Measurements from ENCODE around the gene CCDC171. TPM values are rescaled to one million over a fixed set of nuclear protein-coding genes. Genes with fewer than 3 reads are reported as not detected.

Gene CCDC171
- total RNA-seq, 1 donor from 2014 or later: 1.2 TPM

DNA sequence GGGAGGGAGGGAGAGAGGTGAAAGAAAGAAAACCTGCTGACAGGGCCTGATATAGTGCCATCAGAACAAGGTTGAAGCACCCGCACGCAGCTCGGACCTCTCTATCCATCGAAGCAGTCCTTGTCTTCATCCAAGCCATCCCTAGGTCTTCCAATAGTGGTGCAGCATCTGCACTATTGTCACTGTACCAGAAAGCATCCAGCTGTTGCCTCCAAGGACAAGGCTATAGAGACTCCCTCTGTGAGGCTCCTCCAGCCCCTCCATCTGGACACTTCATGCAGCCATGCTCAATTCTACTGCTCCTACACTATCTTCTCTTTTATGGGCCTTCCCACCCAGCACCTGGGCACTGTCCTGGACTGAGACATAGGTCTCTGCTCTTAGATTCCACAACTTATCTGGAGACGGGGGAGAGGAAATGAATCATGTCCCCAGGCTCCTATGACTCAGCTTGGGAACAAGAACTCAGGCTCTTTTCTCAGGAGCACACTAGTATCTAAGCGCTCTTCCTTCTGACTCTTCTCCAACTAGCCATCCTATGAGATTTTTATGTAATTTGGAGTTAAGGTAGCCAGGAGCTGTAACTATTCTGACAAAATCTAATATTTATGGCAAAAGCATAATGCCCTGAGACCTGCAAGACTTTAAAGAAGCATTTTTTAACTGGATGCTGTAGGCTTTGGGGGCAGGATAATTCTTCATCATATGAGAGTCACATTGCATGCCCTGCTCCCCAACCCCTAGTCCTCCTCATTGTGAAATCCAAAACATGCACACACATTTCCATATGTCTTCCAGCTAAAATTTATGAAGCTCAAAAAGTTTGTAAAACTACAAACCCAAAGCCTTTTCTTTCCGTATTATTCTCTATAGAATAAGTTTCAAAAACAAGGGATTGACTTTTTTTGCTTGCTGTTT lies 446.8 kb downstream of the CCDC171 start:
- Mint-ChIP-seq H3K9me3 (ENCODE audit: unreplicated experiment) (peaks cover 6% of the 10 kb centered on the region), H3K27me3 (ENCODE audit: low read depth, unreplicated experiment) (no peaks in the 10 kb centered on the region), H3K36me3 (ENCODE audit: low read depth, unreplicated experiment) (no peaks in the 10 kb centered on the region), H3K4me1 (ENCODE audit: low read depth, unreplicated experiment) (peaks cover 25% of the 10 kb centered on the region), H3K4me3 (ENCODE audit: unreplicated experiment) (no peak overlapping the region), H3K27ac (ENCODE audit: unreplicated experiment) (peak overlapping the region; percentile 81)
- FAIRE-seq (peak; percentile 65), DNase-seq (ENCODE audit: low read depth) (peak; percentile 96)
- H3K9me3 ChIP-seq (ENCODE audit: insufficient read depth, low read depth, low read length): no peaks in the 10 kb centered on the region
- H3K9ac ChIP-seq (ENCODE audit: low read length): peak overlapping the region; percentile 56
- H3K4me2 ChIP-seq (ENCODE audit: low read length): peak overlapping the region; percentile 64
- H3K27ac ChIP-seq (ENCODE audit: low read depth, low read length): peak overlapping the region; percentile 88
- H4K20me1 ChIP-seq (ENCODE audit: insufficient read depth, low read length): no peaks in the 10 kb centered on the region
- no peaks in the 10 kb centered on the region for H3K27me3 ChIP-seq (ENCODE audit: insufficient read depth, low read length)
- H3K36me3 ChIP-seq (ENCODE audit: insufficient read depth, low read length): no peaks in the 10 kb centered on the region
- H3K79me2 ChIP-seq (ENCODE audit: insufficient read depth, low read length): no peaks in the 10 kb centered on the region
- H3K4me1 ChIP-seq (ENCODE audit: insufficient read depth, low read length): peaks cover 20% of the 10 kb centered on the region
- no peak overlapping the region for H2AFZ ChIP-seq (ENCODE audit: low read depth, low read length)
- no peak overlapping the region for H3K4me3 ChIP-seq (ENCODE audit: insufficient read depth, low read depth, low read length)
- TF ChIP-seq, protein P1, sequence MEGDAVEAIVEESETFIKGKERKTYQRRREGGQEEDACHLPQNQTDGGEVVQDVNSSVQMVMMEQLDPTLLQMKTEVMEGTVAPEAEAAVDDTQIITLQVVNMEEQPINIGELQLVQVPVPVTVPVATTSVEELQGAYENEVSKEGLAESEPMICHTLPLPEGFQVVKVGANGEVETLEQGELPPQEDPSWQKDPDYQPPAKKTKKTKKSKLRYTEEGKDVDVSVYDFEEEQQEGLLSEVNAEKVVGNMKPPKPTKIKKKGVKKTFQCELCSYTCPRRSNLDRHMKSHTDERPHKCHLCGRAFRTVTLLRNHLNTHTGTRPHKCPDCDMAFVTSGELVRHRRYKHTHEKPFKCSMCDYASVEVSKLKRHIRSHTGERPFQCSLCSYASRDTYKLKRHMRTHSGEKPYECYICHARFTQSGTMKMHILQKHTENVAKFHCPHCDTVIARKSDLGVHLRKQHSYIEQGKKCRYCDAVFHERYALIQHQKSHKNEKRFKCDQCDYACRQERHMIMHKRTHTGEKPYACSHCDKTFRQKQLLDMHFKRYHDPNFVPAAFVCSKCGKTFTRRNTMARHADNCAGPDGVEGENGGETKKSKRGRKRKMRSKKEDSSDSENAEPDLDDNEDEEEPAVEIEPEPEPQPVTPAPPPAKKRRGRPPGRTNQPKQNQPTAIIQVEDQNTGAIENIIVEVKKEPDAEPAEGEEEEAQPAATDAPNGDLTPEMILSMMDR (IDR thresholded peaks at IDR 0.05; ENCODE audit: insufficient read depth, low read depth, low read length): no peak
- TF ChIP-seq EZH2 (IDR thresholded peaks at IDR 0.05; ENCODE audit: insufficient read depth, low read length): no peak

DNA sequence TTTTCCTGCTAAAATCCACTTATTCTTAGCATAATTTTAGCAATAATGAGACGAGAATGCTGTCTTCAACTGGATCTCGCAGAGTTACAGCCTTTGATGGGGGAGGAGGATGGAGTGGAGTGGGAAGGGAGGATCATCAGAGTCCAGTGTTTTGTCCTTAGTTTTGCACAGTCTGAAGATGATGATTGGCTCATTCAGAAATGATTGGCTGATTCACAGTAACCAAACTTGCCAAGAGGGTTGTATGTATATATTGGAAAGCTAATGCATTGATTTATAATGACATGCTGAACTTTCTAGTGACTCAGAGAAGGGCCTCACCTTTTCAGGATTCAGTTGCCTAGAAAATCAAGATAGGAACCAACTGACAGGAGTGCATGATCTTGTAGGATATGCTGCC lies 448.0 kb downstream of the CCDC171 start:
- peak overlapping the region; percentile 81 for H3K27ac Mint-ChIP-seq (ENCODE audit: unreplicated experiment)
- TF ChIP-seq EZH2 (IDR thresholded peaks at IDR 0.05; ENCODE audit: insufficient read depth, low read length): no peak
- TF ChIP-seq, protein P1 (IDR thresholded peaks at IDR 0.05; ENCODE audit: insufficient read depth, low read depth, low read length): no peak
- no peaks in the 10 kb centered on the region for H4K20me1 ChIP-seq (ENCODE audit: insufficient read depth, low read length)
- peaks cover 25% of the 10 kb centered on the region for H3K4me1 Mint-ChIP-seq (ENCODE audit: low read depth, unreplicated experiment)
- no peaks in the 10 kb centered on the region for H3K36me3 ChIP-seq (ENCODE audit: insufficient read depth, low read length)
- peak; percentile 49 for FAIRE-seq
- H3K9me3 ChIP-seq (ENCODE audit: insufficient read depth, low read depth, low read length): no peaks in the 10 kb centered on the region
- H3K4me3 ChIP-seq (ENCODE audit: insufficient read depth, low read depth, low read length): no peak overlapping the region
- H3K79me2 ChIP-seq (ENCODE audit: insufficient read depth, low read length): no peaks in the 10 kb centered on the region
- no peaks in the 10 kb centered on the region for H3K27me3 ChIP-seq (ENCODE audit: insufficient read depth, low read length)
- H3K27ac ChIP-seq (ENCODE audit: low read depth, low read length): peak overlapping the region; percentile 88
- H3K27me3 Mint-ChIP-seq (ENCODE audit: low read depth, unreplicated experiment): no peaks in the 10 kb centered on the region
- H2AFZ ChIP-seq (ENCODE audit: low read depth, low read length): no peak overlapping the region
- no peak overlapping the region for H3K4me3 Mint-ChIP-seq (ENCODE audit: unreplicated experiment)
- H3K36me3 Mint-ChIP-seq (ENCODE audit: low read depth, unreplicated experiment): no peaks in the 10 kb centered on the region
- H3K4me2 ChIP-seq (ENCODE audit: low read length): no peak overlapping the region
- H3K9me3 Mint-ChIP-seq (ENCODE audit: unreplicated experiment): peaks cover 6% of the 10 kb centered on the region
- peaks cover 20% of the 10 kb centered on the region for H3K4me1 ChIP-seq (ENCODE audit: insufficient read depth, low read length)
- peak overlapping the region; percentile 56 for H3K9ac ChIP-seq (ENCODE audit: low read length)
- no peak for DNase-seq (ENCODE audit: low read depth)

DNA sequence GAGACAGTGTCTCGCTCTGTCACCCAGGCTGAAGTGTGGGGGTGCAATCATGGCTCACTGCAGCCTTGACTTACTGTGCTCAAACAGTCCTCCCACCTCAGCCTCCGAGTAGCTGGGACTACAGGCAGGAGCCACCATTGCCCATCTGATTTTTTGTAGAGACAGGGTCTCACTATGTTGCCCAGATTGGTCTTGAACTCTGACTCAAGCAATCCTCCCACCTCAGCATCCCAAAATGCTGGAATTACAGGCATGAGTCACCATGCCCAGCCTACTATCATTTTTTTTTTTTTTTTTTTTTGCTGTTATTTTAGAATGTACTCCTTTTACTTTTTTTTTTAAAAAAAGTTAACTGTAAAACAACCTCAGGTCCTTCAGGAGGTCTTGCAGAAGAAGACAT lies 449.0 kb downstream of the CCDC171 start:
- Mint-ChIP-seq H3K27me3 (ENCODE audit: low read depth, unreplicated experiment) (no peaks in the 10 kb centered on the region), H3K27ac (ENCODE audit: unreplicated experiment) (no peak overlapping the region), H3K36me3 (ENCODE audit: low read depth, unreplicated experiment) (no peaks in the 10 kb centered on the region), H3K4me3 (ENCODE audit: unreplicated experiment) (no peak overlapping the region), H3K4me1 (ENCODE audit: low read depth, unreplicated experiment) (peaks cover 25% of the 10 kb centered on the region), H3K9me3 (ENCODE audit: unreplicated experiment) (peaks cover 6% of the 10 kb centered on the region)
- H3K79me2 ChIP-seq (ENCODE audit: insufficient read depth, low read length): no peaks in the 10 kb centered on the region
- no peak overlapping the region for H2AFZ ChIP-seq (ENCODE audit: low read depth, low read length)
- TF ChIP-seq, protein P1 (IDR thresholded peaks at IDR 0.05; ENCODE audit: insufficient read depth, low read depth, low read length): no peak
- no peak for TF ChIP-seq EZH2 (IDR thresholded peaks at IDR 0.05; ENCODE audit: insufficient read depth, low read length)
- no peaks in the 10 kb centered on the region for H3K27me3 ChIP-seq (ENCODE audit: insufficient read depth, low read length)
- no peaks in the 10 kb centered on the region for H3K36me3 ChIP-seq (ENCODE audit: insufficient read depth, low read length)
- peak overlapping the region; percentile 6 for H3K27ac ChIP-seq (ENCODE audit: low read depth, low read length)
- no peak for FAIRE-seq
- no peaks in the 10 kb centered on the region for H3K9me3 ChIP-seq (ENCODE audit: insufficient read depth, low read depth, low read length)
- no peak overlapping the region for H3K4me2 ChIP-seq (ENCODE audit: low read length)
- peak; percentile 30 for DNase-seq (ENCODE audit: low read depth)
- no peak overlapping the region for H3K4me3 ChIP-seq (ENCODE audit: insufficient read depth, low read depth, low read length)
- no peaks in the 10 kb centered on the region for H4K20me1 ChIP-seq (ENCODE audit: insufficient read depth, low read length)
- H3K4me1 ChIP-seq (ENCODE audit: insufficient read depth, low read length): peaks cover 20% of the 10 kb centered on the region
- no peak overlapping the region for H3K9ac ChIP-seq (ENCODE audit: low read length)

Measured in astrocyte (in vitro differentiated cells and primary cell).